GM21381 (cell line): ENCODE data around the gene ASPHD1.
"Not testable (repeated sequence)": the region's sequence is repeated elsewhere in the genome, so short reads cannot be mapped to it uniquely, and the experiment has no call there.

Experiments used
- ATAC-seq: cut with Tn5 transposase; IDR thresholded peaks from one replicate; pipeline ENCODE4 v1.9.1; 2021; ENCODE audit warnings: mild to moderate bottlenecking, moderate library complexity; ENCODE audit not compliant: unreplicated experiment

Gene ASPHD1

DNA sequence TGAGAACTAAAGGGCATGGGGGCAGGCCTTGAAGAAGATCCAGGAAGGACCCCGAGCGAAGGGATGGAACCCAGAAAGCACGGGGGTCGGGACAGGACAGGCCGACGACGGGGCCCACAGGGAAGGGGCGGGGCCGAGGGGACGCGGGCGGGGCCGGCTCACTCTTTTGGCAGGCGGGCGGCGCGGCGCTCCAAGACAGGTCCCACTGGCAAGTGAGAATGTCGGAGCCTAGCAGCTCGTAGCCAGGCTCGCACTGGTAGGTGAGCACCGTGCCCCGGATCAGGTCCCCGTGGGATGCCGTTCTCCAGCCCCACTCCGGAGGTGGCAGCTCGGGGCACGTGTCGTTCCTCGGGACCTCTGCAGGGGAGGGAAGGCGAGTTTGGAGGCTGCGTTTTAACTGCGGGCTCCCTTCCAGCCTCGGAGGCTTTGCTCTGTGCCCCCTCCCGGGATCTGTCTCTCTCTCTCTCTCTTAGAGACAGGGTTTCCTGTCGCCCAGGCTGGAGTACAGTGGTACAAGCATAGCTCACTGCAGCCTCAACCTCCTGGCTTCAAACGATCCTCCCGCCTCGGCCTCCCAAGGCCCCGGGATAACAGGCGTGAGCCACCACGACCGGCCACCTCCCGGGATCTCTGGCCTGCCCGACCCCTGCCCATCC is 23.6 kb upstream of the ASPHD1 start:
- no peak for ATAC-seq

DNA sequence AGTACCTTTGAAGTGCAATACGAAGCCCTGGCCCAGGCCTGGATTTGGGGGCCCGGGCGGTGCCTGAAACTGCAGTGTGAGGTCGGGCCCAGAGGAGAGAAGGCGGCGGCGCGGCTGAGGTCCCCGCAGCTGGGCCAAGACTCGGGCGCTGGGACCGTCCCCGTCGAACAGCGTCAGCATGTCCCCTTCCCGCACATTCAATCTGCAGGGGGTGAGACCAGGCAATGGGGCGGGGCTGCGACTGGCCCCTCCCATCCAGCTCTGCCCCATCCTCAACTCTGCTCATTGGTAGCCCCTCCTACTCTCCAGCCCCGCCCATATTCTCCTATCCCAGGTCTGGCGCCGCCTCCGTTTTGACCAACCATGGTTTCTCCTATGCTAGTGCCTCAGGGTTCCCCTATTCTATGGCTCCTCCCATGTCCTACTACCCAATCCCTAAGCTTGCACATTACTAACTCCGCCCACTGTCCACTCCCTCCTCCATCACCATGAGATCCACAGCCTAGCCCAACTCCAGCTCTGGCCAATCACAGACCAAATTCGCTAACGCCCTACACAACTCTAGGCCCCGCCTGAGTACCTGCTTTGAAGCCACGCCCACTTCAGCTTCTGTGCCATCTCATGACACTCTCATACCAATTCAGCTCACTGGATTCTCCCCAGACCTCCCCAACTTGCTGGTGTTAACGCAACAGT is 22.9 kb upstream of the ASPHD1 start:
- ATAC-seq, result no peak

DNA sequence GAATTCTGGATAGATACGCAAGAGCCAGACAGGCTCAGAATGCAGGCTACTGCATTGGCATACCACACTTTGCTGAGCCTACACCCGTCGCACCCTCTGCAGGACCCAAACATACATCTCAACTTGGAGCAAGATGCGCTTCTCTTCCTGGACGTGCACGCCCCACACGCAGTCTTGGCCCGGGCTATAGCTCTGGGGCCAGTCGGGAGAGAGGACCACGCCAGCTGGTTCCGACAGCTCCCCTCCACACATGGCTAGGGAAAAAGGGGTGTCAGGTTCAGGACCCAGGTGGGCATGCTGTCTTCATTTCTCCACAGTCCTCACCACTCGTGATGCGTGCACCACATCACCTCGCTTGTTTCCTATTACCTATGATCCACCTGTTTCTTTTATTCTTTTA is 22.1 kb upstream of the ASPHD1 start:
- no peak for ATAC-seq

DNA sequence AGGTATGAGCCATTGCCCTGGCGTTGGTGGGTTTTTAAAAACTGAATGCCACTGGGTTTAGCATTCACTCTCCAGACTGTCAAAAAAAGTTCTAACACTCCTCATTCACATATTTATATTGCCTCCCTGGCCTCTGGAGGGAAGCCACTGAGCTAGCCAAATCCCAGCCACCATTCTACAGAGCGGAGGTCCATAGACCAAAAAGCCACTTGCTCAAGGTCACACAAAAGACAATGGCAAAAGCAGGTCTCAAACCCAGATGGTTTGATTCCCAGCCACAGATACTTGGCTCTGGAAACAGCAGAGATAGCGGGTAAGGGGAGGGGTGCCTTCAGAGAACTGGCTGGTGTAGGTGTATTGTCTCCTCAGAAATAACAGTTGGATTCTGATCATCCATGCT is 19.2 kb upstream of the ASPHD1 start:
- ATAC-seq, result no peak

DNA sequence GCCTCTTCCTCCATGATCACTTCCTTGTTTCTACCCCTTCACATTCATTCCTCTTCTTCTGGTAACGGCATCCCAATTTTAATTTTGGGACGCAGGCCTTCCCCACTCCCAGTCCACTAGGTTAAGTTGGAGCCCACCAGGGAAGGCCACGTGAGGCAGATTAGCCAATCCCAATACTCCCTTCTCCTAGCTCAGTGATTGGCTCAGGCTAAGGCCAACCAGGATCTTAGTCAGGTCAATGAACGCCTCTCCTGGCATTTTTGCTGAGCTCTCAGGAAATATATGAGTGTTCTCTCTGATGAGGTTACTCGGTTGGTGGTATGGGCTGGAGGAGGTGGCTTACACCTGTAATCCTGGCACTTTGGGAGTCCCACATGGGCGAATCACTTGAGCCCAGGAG is 16.3 kb upstream of the ASPHD1 start:
- ATAC-seq, result no peak

DNA sequence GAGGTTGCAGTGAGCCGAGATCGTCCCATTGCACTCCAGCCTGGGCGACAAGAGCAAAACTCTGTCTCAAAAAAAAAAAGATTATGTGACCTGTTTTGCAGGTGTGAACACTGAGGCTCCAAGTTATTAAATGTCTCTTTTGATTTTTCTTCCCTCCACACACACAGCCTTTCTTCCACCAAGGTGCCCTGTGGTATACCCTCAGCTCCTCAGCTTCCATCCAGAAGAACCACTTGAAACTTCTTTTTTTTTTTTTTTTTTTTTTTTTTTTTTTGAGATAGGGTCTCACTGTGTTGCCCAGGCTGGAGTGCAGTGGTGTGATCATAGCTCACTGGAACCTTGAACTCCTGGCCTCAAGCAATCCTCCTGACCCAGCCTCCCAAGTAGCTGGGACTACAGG is 10.9 kb upstream of the ASPHD1 start:
- ATAC-seq, result not testable (repeated sequence)

DNA sequence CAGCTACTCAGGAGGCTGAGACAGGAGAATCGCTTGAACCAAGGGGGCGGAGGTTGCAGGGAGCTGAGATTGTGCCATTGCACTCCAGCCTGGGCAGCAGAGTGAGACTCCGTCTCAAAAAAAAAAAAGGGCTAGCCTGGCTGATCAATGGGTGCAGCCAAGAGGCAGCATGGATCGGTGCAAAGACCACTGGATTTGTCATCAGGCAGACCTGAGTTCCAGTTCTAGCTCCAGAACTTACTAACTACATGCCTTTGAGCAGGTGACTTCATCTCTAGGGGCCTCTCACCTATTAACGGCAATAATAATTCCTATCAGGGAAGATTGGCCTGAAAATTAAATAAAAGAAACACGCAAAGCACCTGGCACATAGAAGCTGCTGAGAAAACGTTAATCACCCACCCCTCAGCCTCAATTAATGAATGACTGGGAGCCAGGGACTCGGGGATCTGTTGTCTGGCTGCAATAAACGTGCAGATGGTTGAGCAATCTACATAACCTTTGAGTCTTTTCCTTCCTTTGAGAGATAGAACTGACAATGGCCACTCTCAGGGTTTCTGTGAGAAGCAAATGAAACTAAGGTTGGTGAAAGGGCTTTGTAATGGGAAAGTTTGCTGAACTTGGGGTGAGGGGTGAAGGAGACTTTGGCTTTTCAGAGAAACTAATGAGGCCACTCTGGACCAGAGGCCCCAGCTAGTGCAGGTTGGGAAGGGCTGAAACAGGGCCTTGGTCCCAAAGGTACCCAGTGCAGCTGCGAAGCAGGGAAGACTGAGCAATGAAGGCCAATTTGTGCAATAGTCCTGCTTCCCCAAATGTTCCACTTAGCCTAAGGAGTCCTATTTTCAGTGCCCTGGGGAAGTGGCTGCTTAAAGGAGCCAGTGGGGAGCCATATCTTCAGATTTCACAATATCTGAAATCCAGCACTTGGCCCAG is 8.5 kb upstream of the ASPHD1 start:
- ATAC-seq, result no peak

DNA sequence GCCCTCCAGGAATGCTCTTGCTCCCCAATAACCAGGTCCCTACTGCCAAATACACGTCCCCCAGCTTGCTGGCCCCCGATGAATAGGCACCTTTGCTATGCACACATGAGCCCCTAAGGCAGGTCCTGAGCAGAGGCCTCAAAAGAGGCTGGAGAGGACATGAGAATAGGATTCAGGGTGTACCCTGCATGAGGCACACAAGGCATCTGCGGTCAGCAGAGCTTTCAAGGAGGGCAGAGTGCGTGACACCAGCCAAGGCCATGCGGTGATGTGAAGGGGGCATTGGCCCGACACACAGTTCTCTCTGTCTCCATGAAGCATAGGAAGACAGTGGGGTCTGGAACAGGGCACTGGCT is 7.9 kb upstream of the ASPHD1 start:
- ATAC-seq, result no peak

DNA sequence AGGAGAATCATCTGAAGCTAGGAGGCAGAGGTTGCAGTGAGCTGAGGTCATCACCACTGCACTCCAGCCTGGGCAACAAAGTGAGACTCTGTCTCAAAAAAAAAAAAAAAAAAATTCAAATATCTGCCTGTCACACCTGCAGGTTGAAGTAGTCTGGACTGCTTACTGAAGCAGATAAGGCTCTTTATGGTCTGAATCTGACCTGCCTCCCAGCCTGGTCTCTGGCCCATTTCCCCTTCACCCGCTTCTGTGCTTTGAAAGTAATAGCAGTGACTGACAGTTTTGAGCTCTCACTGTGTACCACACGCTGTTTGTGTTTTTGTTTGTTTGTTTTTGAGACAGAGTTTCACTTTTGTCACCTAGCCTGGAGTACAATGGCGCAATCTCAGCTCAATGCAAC is 6.7 kb upstream of the ASPHD1 start:
- no peak for ATAC-seq

DNA sequence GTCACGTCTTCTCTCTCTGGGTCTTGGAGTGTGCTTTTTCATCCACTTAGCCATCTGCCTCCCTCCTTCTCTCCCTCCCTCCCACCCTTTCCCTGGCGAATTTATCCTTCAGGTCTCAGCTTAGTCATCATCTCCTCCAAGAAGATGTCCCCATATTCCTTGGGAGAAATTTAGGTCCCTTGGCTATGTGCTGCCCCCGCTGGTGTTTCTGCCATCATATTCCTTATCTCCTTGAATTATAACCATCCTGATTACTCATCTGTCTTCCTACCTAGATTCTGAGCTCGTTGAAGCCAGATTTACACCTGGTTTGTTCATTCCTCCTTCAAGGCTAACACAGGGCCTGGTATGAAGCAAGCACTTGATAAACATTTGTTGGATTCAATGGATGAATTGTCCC is 5.9 kb upstream of the ASPHD1 start:
- no peak for ATAC-seq

DNA sequence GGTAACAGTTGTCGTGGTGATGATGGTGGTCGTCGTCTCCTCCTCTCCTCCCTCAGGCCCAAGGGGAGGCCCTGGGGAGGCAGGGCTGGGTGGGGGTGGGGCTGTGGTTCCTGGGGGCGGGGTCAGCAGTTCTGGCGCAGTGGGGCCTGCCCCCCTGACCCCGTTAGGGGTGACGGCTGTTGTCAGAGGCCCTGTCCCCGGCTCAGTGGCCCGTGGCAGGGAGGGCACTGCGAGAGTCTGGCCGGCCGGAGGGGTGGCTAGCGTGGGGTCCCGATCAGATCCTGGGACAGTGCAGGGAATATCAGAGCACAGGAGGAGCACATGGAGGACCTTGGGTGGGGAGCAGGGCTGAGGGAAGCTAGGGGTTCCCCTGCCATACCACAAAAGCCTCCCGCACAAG is 3.4 kb upstream of the ASPHD1 start:
- no peak for ATAC-seq

DNA sequence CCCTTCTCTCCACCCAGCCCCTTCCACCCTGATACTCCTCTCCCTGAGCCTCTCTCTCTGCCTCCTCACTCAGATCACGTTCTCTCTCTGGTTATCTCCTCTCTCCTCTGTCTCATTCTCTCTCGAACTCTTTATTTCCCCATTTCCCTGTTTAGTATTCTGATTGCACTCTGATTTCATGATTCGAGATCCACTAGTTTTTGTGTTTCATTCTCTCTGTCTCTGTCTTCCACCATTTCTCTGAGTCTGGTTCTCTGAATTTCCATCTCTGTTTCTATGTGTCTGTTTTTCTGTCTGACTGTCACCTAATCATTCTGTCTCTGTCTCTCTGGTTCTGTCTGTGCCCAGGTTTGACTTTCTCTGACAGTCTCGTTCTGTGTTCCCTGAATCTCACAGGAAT is 3.0 kb upstream of the ASPHD1 start:
- ATAC-seq, result no peak

DNA sequence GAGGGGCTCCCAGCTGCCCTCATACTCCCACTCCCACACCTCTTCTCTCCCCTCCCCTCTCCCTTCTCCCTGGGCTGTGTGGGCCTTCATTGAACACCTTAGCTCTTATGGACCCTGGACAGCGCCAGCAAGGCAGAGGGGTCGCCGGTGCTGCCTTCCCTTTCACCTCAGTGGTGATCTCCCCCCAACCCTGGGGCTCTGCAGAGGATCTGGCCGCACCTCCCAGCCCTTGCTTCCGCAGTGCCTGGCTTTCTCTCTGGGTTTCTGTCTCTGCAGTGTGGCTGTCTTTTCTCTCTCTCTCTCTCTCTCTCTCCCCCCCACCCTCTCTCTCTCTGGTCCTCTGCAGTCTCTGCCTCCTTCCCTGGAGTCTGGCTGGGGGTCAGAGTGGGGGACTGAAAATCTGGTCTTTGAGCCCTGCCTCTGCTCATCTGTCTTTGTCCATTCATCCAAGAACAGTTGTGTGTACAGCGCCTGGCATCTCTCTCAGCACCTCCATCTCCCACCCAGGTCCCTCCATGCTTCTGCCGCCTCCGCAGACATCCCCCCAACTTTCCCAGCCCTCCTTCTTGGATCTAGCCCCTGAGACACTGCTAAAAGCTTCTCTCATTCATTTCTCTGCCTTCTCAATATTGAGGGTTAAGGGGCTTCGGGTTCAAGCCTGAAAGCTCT is 2.0 kb upstream of the ASPHD1 start:
- no peak for ATAC-seq

DNA sequence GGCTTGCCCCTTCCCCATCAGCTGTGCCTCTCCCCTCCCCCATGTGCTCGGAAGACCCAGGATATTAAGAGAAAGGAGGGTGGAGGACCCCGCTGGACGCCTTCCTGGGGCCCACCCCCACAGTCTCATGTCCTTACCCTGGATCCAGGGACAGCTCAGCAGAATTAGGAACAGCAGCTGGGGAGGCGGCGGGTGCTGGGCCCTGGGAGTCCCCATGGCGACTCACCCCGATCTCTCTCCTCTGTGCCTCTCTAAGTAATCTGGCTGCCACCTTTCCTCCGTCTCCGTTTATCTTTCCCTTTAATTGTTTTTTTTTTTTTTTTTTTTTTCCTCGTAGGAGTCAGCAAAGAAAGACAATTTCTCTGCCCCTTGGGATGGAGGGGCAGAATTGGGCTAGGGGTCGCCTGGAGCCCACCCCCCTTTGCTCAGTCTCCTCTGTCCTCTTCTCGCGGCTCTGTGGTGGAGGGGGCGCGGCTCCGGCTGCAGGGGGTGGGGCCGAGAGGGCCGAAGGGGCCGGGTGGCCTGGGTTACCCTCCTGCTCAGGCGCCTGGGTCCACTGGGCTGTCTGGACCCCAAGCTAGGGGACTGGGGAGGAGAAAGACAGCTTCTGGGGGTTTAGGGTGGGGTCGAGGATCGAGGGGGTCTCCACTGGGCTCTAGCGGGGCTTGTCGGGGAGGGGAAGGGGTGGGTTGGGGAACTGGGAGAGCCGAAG is 1.3 kb upstream of the ASPHD1 start:
- no peak for ATAC-seq

DNA sequence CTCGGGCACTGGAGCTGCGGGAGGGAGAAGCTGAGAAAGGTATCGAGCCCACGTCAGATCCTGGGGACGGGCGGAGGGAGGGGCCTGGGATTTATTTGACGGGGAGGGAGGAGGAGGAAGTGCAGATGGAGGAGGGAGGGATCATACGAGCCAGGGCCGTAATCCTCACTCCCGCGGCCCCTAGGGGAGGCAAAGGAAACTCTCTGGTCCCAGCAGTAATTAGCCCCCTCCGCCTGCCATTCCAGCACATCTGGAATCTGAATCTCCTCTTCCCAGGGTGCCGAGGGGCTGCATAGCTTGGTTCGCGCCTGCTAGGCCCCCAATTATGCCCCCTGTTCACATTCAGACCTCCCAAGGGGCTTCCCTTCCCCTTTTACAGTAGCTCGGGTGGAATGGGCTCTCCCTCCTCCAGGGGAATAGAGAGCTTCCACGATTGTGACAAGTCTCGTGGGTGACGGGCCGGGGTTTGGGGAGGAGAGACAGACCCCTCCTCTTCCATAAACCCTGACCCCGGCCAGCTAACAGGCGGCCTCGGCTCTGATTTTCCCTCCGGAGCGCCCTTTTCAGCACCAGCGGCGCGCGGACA is 679 bp upstream of the ASPHD1 start, which contains the start of gene SEZ6L2:
Gene SEZ6L2 (minus strand): TSS at position 35 of the 586 bp plus-strand sequence. CDS start 531 bp downstream, outside the sequence.
- no peak for ATAC-seq

DNA sequence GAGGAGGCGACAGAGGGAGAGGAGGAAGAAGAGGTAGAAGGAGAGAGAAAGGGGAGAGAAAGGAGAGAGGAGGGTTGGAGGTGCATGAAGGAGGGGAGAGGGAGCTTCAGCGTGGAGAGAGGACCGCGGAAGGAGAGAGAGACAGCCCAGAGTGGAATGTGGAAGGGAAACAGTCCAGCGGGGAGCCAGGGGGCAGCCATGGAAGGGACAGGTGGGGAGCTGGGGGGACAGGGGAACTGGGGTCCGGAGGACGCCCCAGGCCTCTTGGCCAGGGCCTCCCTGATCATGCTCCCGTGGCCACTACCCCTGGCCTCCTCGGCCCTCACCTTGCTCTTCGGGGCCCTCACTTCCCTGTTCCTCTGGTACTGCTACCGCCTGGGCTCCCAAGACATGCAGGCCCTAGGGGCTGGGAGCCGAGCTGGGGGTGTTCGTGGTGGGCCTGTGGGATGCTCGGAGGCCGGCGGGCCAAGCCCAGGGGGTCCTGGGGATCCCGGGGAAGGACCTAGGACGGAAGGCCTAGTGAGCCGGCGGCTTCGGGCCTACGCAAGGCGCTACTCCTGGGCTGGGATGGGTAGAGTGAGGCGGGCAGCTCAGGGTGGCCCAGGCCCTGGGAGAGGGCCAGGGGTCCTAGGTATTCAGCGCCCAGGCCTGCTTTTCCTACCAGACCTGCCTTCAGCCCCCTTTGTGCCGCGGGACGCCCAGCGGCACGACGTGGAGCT is 759 bp downstream of the ASPHD1 start:
- ATAC-seq, result no peak

DNA sequence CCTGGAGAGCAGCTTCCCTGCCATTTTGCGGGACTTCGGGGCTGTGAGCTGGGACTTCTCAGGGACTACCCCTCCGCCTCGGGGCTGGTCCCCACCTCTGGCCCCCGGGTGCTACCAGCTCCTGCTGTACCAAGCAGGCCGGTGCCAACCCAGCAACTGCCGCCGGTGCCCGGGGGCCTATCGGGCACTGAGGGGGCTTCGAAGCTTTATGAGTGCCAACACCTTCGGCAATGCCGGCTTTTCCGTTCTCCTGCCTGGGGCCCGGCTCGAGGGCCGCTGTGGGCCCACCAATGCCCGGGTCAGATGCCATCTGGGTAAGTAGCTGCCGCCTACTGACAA is 1.3 kb downstream of the ASPHD1 start:
- ATAC-seq, result no peak

DNA sequence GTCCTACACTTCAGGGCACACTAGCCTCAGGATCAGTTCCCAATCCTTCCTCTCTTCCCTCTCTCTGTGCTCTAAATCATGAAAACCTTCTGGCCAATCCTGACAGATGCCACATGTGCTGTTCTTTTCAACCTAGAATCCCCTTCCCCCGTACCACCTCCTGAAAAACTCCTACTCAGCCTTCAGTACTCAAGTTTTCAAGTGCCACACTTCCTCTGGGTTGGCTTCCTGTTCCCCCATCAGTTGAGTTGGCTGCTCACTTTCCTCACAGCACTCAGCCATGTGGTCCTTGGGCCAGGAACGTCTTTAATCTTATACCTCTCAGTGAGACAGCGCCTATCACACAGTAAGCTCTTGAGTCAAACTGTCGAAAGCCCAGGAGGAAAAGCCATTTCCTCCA is 3.3 kb downstream of the ASPHD1 start:
- no peak for ATAC-seq

DNA sequence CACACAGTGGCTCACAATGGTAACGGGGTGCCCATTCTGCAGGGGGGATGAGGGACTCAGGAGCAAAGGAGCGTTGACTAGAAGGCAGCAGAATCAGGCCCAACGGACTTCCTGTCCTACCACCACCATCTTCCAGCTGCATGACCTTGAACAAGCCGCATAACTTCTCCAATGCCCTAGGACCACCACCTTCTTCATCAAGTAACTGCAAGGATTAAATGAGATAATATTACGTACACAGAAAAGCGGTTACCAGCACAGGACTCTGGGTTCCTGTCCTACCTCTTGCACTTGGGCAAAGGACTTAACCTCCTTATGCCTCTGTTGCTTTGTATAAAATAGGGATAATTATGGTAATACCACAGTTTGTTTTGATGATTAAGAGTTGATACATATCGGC is 4.7 kb downstream of the ASPHD1 start:
- ATAC-seq, result no peak

DNA sequence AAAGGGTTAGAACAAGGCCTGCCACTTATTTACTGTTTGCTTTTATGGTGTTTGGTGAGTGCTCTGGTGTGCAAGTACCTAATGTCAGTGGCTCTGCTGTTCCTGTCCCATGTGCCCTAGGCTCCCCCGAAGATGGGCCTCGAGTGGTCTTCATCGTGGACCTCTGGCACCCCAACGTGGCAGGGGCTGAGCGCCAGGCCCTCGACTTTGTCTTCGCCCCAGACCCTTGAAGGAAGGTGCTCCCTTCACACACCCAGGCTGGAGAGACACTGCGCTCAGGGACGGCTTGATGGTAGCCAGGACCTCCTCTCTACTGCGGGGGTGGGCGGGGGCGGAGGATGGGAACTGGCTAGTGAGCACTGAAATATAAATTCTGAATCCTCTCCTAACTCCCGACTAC is 5.4 kb downstream of the ASPHD1 start:
- ATAC-seq, result no peak
